Mesothelial cell of epicardium (in vitro differentiated cells): ENCODE data around the gene FAHD2A. TPM values are rescaled to one million over a fixed set of nuclear protein-coding genes. Genes with fewer than 3 reads are reported as not detected.
"Not testable (repeated sequence)": the region's sequence is repeated elsewhere in the genome, so short reads cannot be mapped to it uniquely, and the experiment has no call there.

Source experiments
- DNase-seq, 2 experiments: peaks; one replicate each; pipeline ENCODE4 v3.0.0; 2021; ENCODE audit warnings: low spot score in 2 of 2; ENCODE audit not compliant: unreplicated experiment in 2 of 2
- H3K27ac Mint-ChIP-seq: 2 replicates; pipeline ENCODE4 v1.8.0; 2021; ENCODE audit warnings: mixed read lengths
- H3K27me3 Mint-ChIP-seq: 2 replicates; pipeline ENCODE4 v1.8.0; 2021; ENCODE audit warnings: low read depth, mixed read lengths
- H3K36me3 Mint-ChIP-seq: 2 replicates; pipeline ENCODE4 v1.8.0; 2021; ENCODE audit warnings: mixed read lengths
- H3K4me1 Mint-ChIP-seq: 2 replicates; pipeline ENCODE4 v1.8.0; 2021; ENCODE audit warnings: mixed read lengths
- H3K4me3 Mint-ChIP-seq: 2 replicates; pipeline ENCODE4 v1.8.0; 2021; ENCODE audit warnings: mild to moderate bottlenecking, moderate library complexity, mixed read lengths
- H3K9me3 Mint-ChIP-seq: 2 replicates; pipeline ENCODE4 v1.8.0; 2021; ENCODE audit warnings: mixed read lengths
- total RNA-seq: library from RNA; stranded (reverse); gene quantifications from 3 replicates; pipeline ENCODE4 v1.2.1, GENCODE V29; 2021

The FAHD2A gene
- total RNA-seq, 1 donor from 2014 or later, result 43.5 TPM

- DNase-seq, result not testable (repeated sequence)
Observed at GRCh38 chr2:95429748-95430467, 27.4 kb downstream of the FAHD2A start.

GRCh38 chr2:95433373-95433772 lies 30.9 kb downstream of the FAHD2A start:
- H3K36me3 Mint-ChIP-seq, H3K27me3 Mint-ChIP-seq, H3K4me1 Mint-ChIP-seq, H3K9me3 Mint-ChIP-seq, DNase-seq, H3K4me3 Mint-ChIP-seq, H3K27ac Mint-ChIP-seq: not testable (repeated sequence)

More at GRCh38 chr2:95429748-95430467, 27.4 kb downstream of the FAHD2A start:
- H3K4me1 Mint-ChIP-seq, H3K36me3 Mint-ChIP-seq, H3K4me3 Mint-ChIP-seq, H3K27ac Mint-ChIP-seq, H3K9me3 Mint-ChIP-seq: not testable (repeated sequence)
- peaks cover 25% of the 10 kb centered on the region for H3K27me3 Mint-ChIP-seq

GRCh38 chr2:95433973-95434372 lies 31.5 kb downstream of the FAHD2A start:
- H3K9me3 Mint-ChIP-seq, DNase-seq, H3K27me3 Mint-ChIP-seq, H3K4me3 Mint-ChIP-seq, H3K27ac Mint-ChIP-seq, H3K36me3 Mint-ChIP-seq, H3K4me1 Mint-ChIP-seq: not testable (repeated sequence)

GRCh38 chr2:95434507-95435076 lies 32.1 kb downstream of the FAHD2A start:
- H3K4me3 Mint-ChIP-seq, H3K9me3 Mint-ChIP-seq, H3K36me3 Mint-ChIP-seq, H3K27me3 Mint-ChIP-seq, H3K4me1 Mint-ChIP-seq, H3K27ac Mint-ChIP-seq, DNase-seq: not testable (repeated sequence)

- H3K27me3 Mint-ChIP-seq, DNase-seq, H3K27ac Mint-ChIP-seq, H3K4me1 Mint-ChIP-seq, H3K4me3 Mint-ChIP-seq, H3K9me3 Mint-ChIP-seq, H3K36me3 Mint-ChIP-seq: not testable (repeated sequence)
Observed at GRCh38 chr2:95435162-95435871, 32.8 kb downstream of the FAHD2A start.

GRCh38 chr2:95435872-95436209 lies 33.3 kb downstream of the FAHD2A start:
- H3K27me3 Mint-ChIP-seq, H3K27ac Mint-ChIP-seq, H3K9me3 Mint-ChIP-seq, H3K4me3 Mint-ChIP-seq, H3K4me1 Mint-ChIP-seq, H3K36me3 Mint-ChIP-seq, DNase-seq: not testable (repeated sequence)

GRCh38 chr2:95442474-95443099 lies 40.1 kb downstream of the FAHD2A start:
- H3K36me3 Mint-ChIP-seq, H3K4me3 Mint-ChIP-seq, DNase-seq, H3K9me3 Mint-ChIP-seq, H3K27ac Mint-ChIP-seq, H3K4me1 Mint-ChIP-seq, H3K27me3 Mint-ChIP-seq: not testable (repeated sequence)

- H3K9me3 Mint-ChIP-seq, H3K27ac Mint-ChIP-seq, H3K27me3 Mint-ChIP-seq, H3K4me1 Mint-ChIP-seq, H3K4me3 Mint-ChIP-seq, DNase-seq, H3K36me3 Mint-ChIP-seq: not testable (repeated sequence)
Observed at GRCh38 chr2:95445317-95445716, 42.8 kb downstream of the FAHD2A start.

GRCh38 chr2:95463292-95463691 lies 60.8 kb downstream of the FAHD2A start:
- H3K27ac Mint-ChIP-seq, H3K4me1 Mint-ChIP-seq, H3K4me3 Mint-ChIP-seq, DNase-seq, H3K27me3 Mint-ChIP-seq, H3K36me3 Mint-ChIP-seq, H3K9me3 Mint-ChIP-seq: not testable (repeated sequence)

Other genes with a start within 250 kb of the FAHD2A start
- gene ZNF514, start 242.9 kb upstream of the FAHD2A start, total RNA-seq, result 36.4 to 38.0 TPM (median 37.5 TPM) in 3 replicates
- gene ZNF2, start 236.9 kb upstream of the FAHD2A start, total RNA-seq, result 5.9 to 6.2 TPM (median 6.2 TPM) in 3 replicates
- gene ZNF892, start 195.2 kb upstream of the FAHD2A start, total RNA-seq, result 16.7 to 17.2 TPM (median 17.0 TPM) in 3 replicates
- gene PROM2, start 128.3 kb upstream of the FAHD2A start, total RNA-seq, result 20.3 to 23.5 TPM (median 22.1 TPM) in 3 replicates
- gene KCNIP3, start 105.4 kb upstream of the FAHD2A start, total RNA-seq, result 8.3 to 9.2 TPM (median 8.3 TPM) in 3 replicates
- gene TRIM43B, start 82.0 kb downstream of the FAHD2A start, total RNA-seq, result not detected in 3 replicates
- gene TRIM43, start 189.3 kb downstream of the FAHD2A start, total RNA-seq, result not detected in 3 replicates